Measurements from ENCODE around the gene B3GALNT2. TPM values are rescaled to one million over a fixed set of nuclear protein-coding genes. Genes with fewer than 3 reads are reported as not detected.
A peak's percentile ranks its signal among the peaks of the same experiment; 100 is the strongest.

The B3GALNT2 gene
- polyA plus RNA-seq, 3 donors = 8.9 to 11.8 (median 10.4) TPM

DNA sequence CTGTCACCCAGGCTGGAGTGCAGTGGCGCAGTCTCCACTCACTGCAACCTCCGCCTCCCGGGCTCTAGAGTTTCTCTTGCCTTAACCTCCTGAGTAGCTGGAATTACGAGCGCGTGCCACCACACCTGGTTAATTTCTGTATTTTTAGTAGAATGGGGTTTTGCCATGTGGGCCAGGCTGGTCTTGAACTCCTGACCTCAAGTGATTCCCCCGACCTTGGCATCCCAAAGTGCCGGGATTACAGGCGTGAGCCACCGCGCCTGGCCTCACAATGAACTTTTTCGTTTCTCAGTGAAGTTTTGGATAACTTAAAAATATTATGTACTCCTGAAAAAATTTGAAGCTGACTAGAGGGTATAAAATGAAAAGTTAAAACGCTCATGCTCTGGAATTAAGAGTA, 77.6 kb downstream of the B3GALNT2 start:
- no peak overlapping the region for H3K4me3 Mint-ChIP-seq

DNA sequence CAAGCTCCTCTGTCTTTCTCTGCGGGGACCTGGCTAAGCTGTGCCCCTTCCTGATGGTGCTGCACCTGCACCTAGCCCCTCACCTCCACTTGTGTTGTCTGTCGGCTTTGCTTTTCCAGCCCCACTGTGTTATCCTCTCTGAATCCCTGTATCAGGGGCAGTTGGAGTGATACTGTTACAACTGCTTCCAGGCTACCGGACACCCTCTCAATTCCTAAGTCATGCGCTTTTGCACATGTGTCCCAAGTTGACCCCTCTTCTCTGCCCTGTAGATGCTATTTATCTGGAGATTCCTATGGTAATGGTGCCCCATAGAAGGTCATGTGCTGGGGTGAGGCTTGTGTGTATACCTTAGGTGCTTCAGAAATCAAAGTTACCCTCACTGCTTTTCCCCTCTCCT, 78.1 kb downstream of the B3GALNT2 start:
- Mint-ChIP-seq H3K4me1 (peaks cover 12% of the 10 kb centered on the region), H3K36me3 (peaks cover 24 to 47% of the 10 kb centered on the region in 2 donors), H3K27me3 (ENCODE audit: low read depth in 3 of 3) (peaks cover 0 to 4% (median 0%) of the 10 kb centered on the region in 3 donors), H3K4me3 (no peak overlapping the region), H3K27ac (peak overlapping the region in 1 of 7 donors; percentile 47), H3K9me3 (no peaks in the 10 kb centered on the region)
- no peaks in the 10 kb centered on the region for H3K79me2 ChIP-seq (ENCODE audit: insufficient read depth, low read length)
- peaks cover 7% of the 10 kb centered on the region for H4K20me1 ChIP-seq (ENCODE audit: insufficient read depth, low read length)
- no peak overlapping the region for H3K4me3 ChIP-seq (replicated peaks in 1 of 3; ENCODE audit: low read depth in 2 of 3, low read length in 3 of 3)
- H3K4me1 ChIP-seq (ENCODE audit: control insufficient read depth in 1 of 2, insufficient read depth in 2 of 2, low read length in 2 of 2) = no peaks in the 10 kb centered on the region
- no peaks in the 10 kb centered on the region for H3K27me3 ChIP-seq (ENCODE audit: control insufficient read depth in 2 of 2, insufficient read depth in 2 of 2, low read length in 2 of 2)
- H2AFZ ChIP-seq (ENCODE audit: insufficient read depth, low read depth, low read length, poor library complexity, severe bottlenecking) = no peak overlapping the region
- H3K9ac ChIP-seq (ENCODE audit: insufficient read depth, low read length, poor library complexity, severe bottlenecking) = no peak overlapping the region
- H3K36me3 ChIP-seq (replicated peaks in 1 of 2; ENCODE audit: control insufficient read depth in 1 of 2, insufficient read depth in 2 of 2, low read length in 2 of 2) = peaks cover 7 to 15% of the 10 kb centered on the region in 2 donors
- no peak overlapping the region for H3K27ac ChIP-seq (ENCODE audit: low read depth in 1 of 2, low read length in 2 of 2)
- TF ChIP-seq, protein P1, sequence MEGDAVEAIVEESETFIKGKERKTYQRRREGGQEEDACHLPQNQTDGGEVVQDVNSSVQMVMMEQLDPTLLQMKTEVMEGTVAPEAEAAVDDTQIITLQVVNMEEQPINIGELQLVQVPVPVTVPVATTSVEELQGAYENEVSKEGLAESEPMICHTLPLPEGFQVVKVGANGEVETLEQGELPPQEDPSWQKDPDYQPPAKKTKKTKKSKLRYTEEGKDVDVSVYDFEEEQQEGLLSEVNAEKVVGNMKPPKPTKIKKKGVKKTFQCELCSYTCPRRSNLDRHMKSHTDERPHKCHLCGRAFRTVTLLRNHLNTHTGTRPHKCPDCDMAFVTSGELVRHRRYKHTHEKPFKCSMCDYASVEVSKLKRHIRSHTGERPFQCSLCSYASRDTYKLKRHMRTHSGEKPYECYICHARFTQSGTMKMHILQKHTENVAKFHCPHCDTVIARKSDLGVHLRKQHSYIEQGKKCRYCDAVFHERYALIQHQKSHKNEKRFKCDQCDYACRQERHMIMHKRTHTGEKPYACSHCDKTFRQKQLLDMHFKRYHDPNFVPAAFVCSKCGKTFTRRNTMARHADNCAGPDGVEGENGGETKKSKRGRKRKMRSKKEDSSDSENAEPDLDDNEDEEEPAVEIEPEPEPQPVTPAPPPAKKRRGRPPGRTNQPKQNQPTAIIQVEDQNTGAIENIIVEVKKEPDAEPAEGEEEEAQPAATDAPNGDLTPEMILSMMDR (IDR thresholded peaks at IDR 0.05) = no peak
- H3K4me2 ChIP-seq (replicated peaks; ENCODE audit: extremely low read depth, low read length, poor library complexity, severe bottlenecking) = no peak overlapping the region
- intact Hi-C loops (cut with micrococcal nuclease) = no loop called here
- no peak for DNase-seq
- WGBS (ENCODE audit: insufficient coverage) = 100% methylated on average over 2 of the region's 4 CpGs
- no peaks in the 10 kb centered on the region for H3K9me3 ChIP-seq (replicated peaks in 1 of 2; ENCODE audit: control insufficient read depth in 1 of 2, insufficient read depth in 1 of 2, low read length in 2 of 2)

More for the DNA sequence above, 77.6 kb downstream of the B3GALNT2 start:
- no peaks in the 10 kb centered on the region for H3K9me3 Mint-ChIP-seq
- no peak overlapping the region for H3K27ac ChIP-seq (ENCODE audit: low read depth in 1 of 2, low read length in 2 of 2)
- no peaks in the 10 kb centered on the region for H3K9me3 ChIP-seq (replicated peaks in 1 of 2; ENCODE audit: control insufficient read depth in 1 of 2, insufficient read depth in 1 of 2, low read length in 2 of 2)
- no peaks in the 10 kb centered on the region for H3K4me1 ChIP-seq (ENCODE audit: control insufficient read depth in 1 of 2, insufficient read depth in 2 of 2, low read length in 2 of 2)
- no peak overlapping the region for H3K4me2 ChIP-seq (replicated peaks; ENCODE audit: extremely low read depth, low read length, poor library complexity, severe bottlenecking)
- no peaks in the 10 kb centered on the region for H3K27me3 ChIP-seq (ENCODE audit: control insufficient read depth in 2 of 2, insufficient read depth in 2 of 2, low read length in 2 of 2)
- H3K36me3 Mint-ChIP-seq = peaks cover 26 to 50% of the 10 kb centered on the region in 2 donors
- no peak for DNase-seq
- TF ChIP-seq, protein P1 (IDR thresholded peaks at IDR 0.05) = no peak
- peaks cover 7 to 15% of the 10 kb centered on the region in 2 donors for H3K36me3 ChIP-seq (replicated peaks in 1 of 2; ENCODE audit: control insufficient read depth in 1 of 2, insufficient read depth in 2 of 2, low read length in 2 of 2)
- H3K4me1 Mint-ChIP-seq = peaks cover 12% of the 10 kb centered on the region
- H4K20me1 ChIP-seq (ENCODE audit: insufficient read depth, low read length) = peaks cover 7% of the 10 kb centered on the region
- H3K79me2 ChIP-seq (ENCODE audit: insufficient read depth, low read length) = no peaks in the 10 kb centered on the region
- H3K9ac ChIP-seq (ENCODE audit: insufficient read depth, low read length, poor library complexity, severe bottlenecking) = no peak overlapping the region
- intact Hi-C loops (cut with micrococcal nuclease) = no loop called here
- no peak overlapping the region for H3K27ac Mint-ChIP-seq
- H3K27me3 Mint-ChIP-seq (ENCODE audit: low read depth in 3 of 3) = peaks cover 0 to 4% (median 0%) of the 10 kb centered on the region in 3 donors
- H2AFZ ChIP-seq (ENCODE audit: insufficient read depth, low read depth, low read length, poor library complexity, severe bottlenecking) = no peak overlapping the region
- WGBS (ENCODE audit: insufficient coverage) = 92% methylated on average over 2 of the region's 13 CpGs
- H3K4me3 ChIP-seq (replicated peaks in 1 of 3; ENCODE audit: low read depth in 2 of 3, low read length in 3 of 3) = no peak overlapping the region

All from CD14-positive monocyte (primary cell).